Stomach (tissue), 9 donors: ENCODE measurements around the gene ADARB2. TPM values are rescaled to one million over a fixed set of nuclear protein-coding genes. Genes with fewer than 3 reads are reported as not detected.

Experiments used
- DNase-seq, 2 donors: peaks; one replicate each; pipeline versions ENCODE4 v3.0.0 to v3.0.0-alpha.2; 2013 to 2019
- H3K27ac ChIP-seq, 5 donors: fragments of 200-600 bp in 4 of 5; sonication (generic) in 4 of 5; one replicate each; pipeline ENCODE4 v1.5.1; 2013 to 2019; ENCODE audit warnings: mild to moderate bottlenecking in 1 of 5, moderate library complexity in 1 of 5
- H3K27me3 ChIP-seq, 3 donors: fragments of 200-600 bp; sonication (generic); one replicate each; pipeline ENCODE4 v1.5.1; 2017 to 2019; ENCODE audit warnings: mixed run types in 1 of 3
- H3K36me3 ChIP-seq, 4 donors: fragments of 200-600 bp; sonication (generic); 1 replicate in 3 of 4; 2 replicates in 1 of 4; pipeline ENCODE4 v1.5.1; 2016 to 2019
- H3K4me1 ChIP-seq, 4 donors: fragments of 200-600 bp; sonication (generic); one replicate each; pipeline ENCODE4 v1.5.1; 2016 to 2019
- H3K4me3 ChIP-seq, 4 donors: fragments of 200-600 bp; sonication (generic) in 3 of 4; one replicate each; pipeline ENCODE4 v1.5.1; 2016 to 2019; ENCODE audit warnings: mild to moderate bottlenecking in 1 of 4
- H3K9me3 ChIP-seq, 4 donors: fragments of 200-600 bp; sonication (generic); one replicate each; pipeline ENCODE4 v1.5.1; 2016 to 2019
- CTCF ChIP-seq, 7 experiments: fragments of 450-650 bp in 4 of 7; fragments of 200-600 bp in 3 of 7; sonication (generic) in 3 of 7; IDR thresholded peaks; one replicate each; pipeline ENCODE4 v1.5.1; 2016 to 2019; ENCODE audit warnings: antibody characterized with exemption in 7 of 7, control low read depth in 2 of 7, mild to moderate bottlenecking in 1 of 7
- EP300 ChIP-seq: sonication (generic); formaldehyde crosslinking; IDR thresholded peaks from one replicate; pipeline ENCODE4 v1.6.1; 2017; ENCODE audit warnings: antibody characterized with exemption
- POLR2A ChIP-seq, 4 donors: fragments of 450-650 bp; IDR thresholded peaks; one replicate each; pipeline ENCODE4 v1.6.1; 2016; ENCODE audit warnings: antibody characterized with exemption in 4 of 4, control low read depth in 2 of 4, mild to moderate bottlenecking in 1 of 4, moderate library complexity in 1 of 4
- POLR2AphosphoS5 ChIP-seq, 3 donors: sonication (generic); formaldehyde crosslinking; IDR thresholded peaks; one replicate each; pipeline ENCODE4 v1.6.1; 2016; ENCODE audit warnings: antibody characterized with exemption in 3 of 3
- WGBS, 5 donors: extraction: QIAGEN DNeasy Blood & Tissue Kit in 3 of 5; methylation state at CpG; one replicate each; pipeline versions ENCODE4 v1.1.5 to v1.1.7; 2013 to 2018; 5-methylcytosine and 5-hydroxymethylcytosine counted together
- intact Hi-C: fragments of 100-400 bp; cut with DNase I; formaldehyde crosslinking; loops from one replicate; pipeline ENCODE4 v1.15.1; 2023; ENCODE audit warnings: low total_unique reads
- polyA plus RNA-seq, 3 donors: library from polyadenylated mRNA; stranded (reverse); fragments of 200-250 nt; gene quantifications; one replicate each; pipeline ENCODE4 v1.2.3, GENCODE V29; 2013
- total RNA-seq, 5 donors: library from RNA; depleted of rRNA; stranded (reverse); fragments of >200 nt; gene quantifications; one replicate each; pipeline versions ENCODE4 v1.1.0 to v1.2.3, GENCODE V29; 2014 to 2016
- donor health status: healthy with polysubstance abuse.
- donor health status: Bipolar disorder and iron deficiency.
- donor health status: healthy.

The ADARB2 gene
- total and polyA plus RNA-seq, 8 donors, result 0.55 to 4.1 (median 1.4) TPM; not detected in 1

- Histone ChIP-seq H3K4me3 (no peak overlapping the region), H3K9me3 (no peaks in the 10 kb centered on the region), H3K27ac (no peak overlapping the region), H3K4me1 (no peaks in the 10 kb centered on the region), H3K27me3 (no peaks in the 10 kb centered on the region), H3K36me3 (no peaks in the 10 kb centered on the region)
- no peak for TF ChIP-seq POLR2AphosphoS5 (IDR thresholded peaks at IDR 0.05)
- no peak for TF ChIP-seq CTCF (IDR thresholded peaks at IDR 0.05)
- no peak for TF ChIP-seq POLR2A (IDR thresholded peaks at IDR 0.05)
- no peak for TF ChIP-seq EP300
- no peak for DNase-seq
- intact Hi-C loops, result no loop called here
- WGBS, 5 donors, result 82 to 90% (median 88%) methylated on average over 21 to 23 of the region's 23 CpGs
Measured at GRCh38 chr10:1175956-1176565, 561.3 kb downstream of the ADARB2 start.

GRCh38 chr10:1174022-1174421 is 563.3 kb downstream of the ADARB2 start:
- Histone ChIP-seq H3K4me3 (no peak overlapping the region), H3K27ac (no peak overlapping the region), H3K4me1 (no peaks in the 10 kb centered on the region), H3K27me3 (peaks cover 0 to 12% (median 0%) of the 10 kb centered on the region in 3 donors), H3K9me3 (no peaks in the 10 kb centered on the region), H3K36me3 (no peaks in the 10 kb centered on the region)
- WGBS, 5 donors, result 60 to 91% (median 79%) methylated on average over 5 of the region's 5 CpGs
- no peak for TF ChIP-seq POLR2AphosphoS5 (IDR thresholded peaks at IDR 0.05)
- TF ChIP-seq CTCF (IDR thresholded peaks at IDR 0.05), result no peak
- no peak for TF ChIP-seq POLR2A (IDR thresholded peaks at IDR 0.05)
- no peak for TF ChIP-seq EP300
- no peak for DNase-seq
- intact Hi-C loops, result no loop called here

GRCh38 chr10:1173091-1173490 is 564.2 kb downstream of the ADARB2 start:
- Histone ChIP-seq H3K27me3 (peaks cover 0 to 19% (median 0%) of the 10 kb centered on the region in 3 donors), H3K9me3 (no peaks in the 10 kb centered on the region), H3K36me3 (no peaks in the 10 kb centered on the region), H3K27ac (no peak overlapping the region), H3K4me3 (no peak overlapping the region), H3K4me1 (no peaks in the 10 kb centered on the region)
- no peak for TF ChIP-seq POLR2A (IDR thresholded peaks at IDR 0.05)
- TF ChIP-seq POLR2AphosphoS5 (IDR thresholded peaks at IDR 0.05), result no peak
- TF ChIP-seq EP300, result no peak
- no peak for TF ChIP-seq CTCF (IDR thresholded peaks at IDR 0.05)
- intact Hi-C loops, result no loop called here
- WGBS, 5 donors, result 85 to 89% (median 88%) methylated on average over 21 to 27 of the region's 27 CpGs
- DNase-seq, result no peak

- TF ChIP-seq EP300 (no peak), CTCF (IDR thresholded peaks at IDR 0.05) (no peak), POLR2AphosphoS5 (IDR thresholded peaks at IDR 0.05) (no peak), POLR2A (IDR thresholded peaks at IDR 0.05) (no peak)
- intact Hi-C loops, result no loop called here
- no peaks in the 10 kb centered on the region for H3K9me3 ChIP-seq
- 83 to 87% (median 83%) methylated on average over 14 to 15 of the region's 15 CpGs for WGBS, 5 donors
- H3K27ac ChIP-seq, result no peak overlapping the region
- H3K27me3 ChIP-seq, result peaks cover 0 to 19% (median 0%) of the 10 kb centered on the region in 3 donors
- DNase-seq, result no peak
- no peaks in the 10 kb centered on the region for H3K4me1 ChIP-seq
- no peaks in the 10 kb centered on the region for H3K36me3 ChIP-seq
- H3K4me3 ChIP-seq, result no peak overlapping the region
Measured at GRCh38 chr10:1172256-1172984, 564.9 kb downstream of the ADARB2 start.
